ENCODE results near the gene C15orf61.

Gene C15orf61

DNA sequence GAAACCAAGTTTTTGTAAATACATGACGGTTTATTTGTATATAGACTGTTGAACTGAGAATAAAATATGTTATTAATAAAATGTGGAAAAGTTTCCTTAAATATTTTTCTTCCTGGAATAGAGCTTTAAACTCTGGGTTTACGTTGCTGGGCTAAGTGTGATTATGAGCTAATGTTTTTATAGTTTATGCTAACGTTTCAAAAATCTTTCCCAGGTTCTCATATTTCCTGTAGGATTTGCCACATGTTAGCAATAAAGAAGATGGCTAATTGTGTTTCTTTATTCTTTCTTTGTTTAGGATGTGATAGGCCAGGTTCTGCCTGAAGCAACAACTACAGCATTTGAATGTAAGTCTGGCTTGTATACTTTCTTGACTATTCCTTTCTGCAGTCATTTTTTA is 28.8 kb downstream of the C15orf61 start:
- DNase-seq (ENCODE audit: low read depth): no peak

DNA sequence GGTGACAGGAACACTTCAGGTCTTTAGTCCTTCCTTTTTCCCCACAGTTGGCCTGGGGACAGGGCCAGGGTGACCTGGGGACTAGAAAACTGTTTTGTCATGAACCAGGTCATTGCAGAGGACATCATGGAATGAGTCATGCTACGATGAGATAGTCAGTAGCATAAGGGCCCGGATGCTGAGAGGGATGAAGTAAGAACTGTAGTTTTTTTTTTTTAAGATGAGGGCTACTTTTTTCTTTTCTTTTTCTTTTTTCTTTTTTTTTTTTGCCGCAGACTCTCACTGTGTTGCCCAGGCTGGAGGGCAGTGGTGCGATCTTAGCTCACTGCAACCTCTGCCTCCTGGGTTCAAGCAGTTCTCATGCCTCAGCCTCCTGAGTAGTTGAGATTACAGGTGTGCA is 29.6 kb downstream of the C15orf61 start:
- DNase-seq (ENCODE audit: low read depth): no peak

DNA sequence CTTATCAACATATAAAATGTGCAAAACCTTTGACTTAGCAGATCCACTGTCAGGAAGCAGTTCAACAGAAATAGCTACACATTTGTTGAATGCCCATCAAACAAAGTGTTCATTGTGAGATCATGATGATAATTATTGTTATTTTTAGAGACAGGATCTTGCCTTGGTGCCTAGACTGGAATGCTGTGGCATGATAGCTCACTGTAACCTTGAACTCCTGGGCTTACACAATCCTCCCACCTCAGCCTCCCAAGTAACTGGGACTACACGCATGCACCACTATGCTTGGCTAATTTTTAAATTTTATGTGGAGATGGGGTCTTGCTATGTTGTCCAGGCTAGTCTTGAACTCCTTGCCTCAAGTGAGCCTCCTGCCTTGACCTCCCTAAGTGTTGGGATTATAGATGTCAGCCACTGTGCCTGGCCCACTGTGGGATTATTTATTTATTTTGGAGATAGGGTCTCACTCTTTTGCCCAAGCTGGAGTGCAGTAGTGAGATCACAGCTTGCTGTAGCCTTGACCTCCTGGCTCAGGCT is 30.3 kb downstream of the C15orf61 start:
- DNase-seq (ENCODE audit: low read depth): no peak

- DNase-seq (ENCODE audit: low read depth): no peak
These were observed 33.6 kb downstream of the C15orf61 start for GRCh38 chr15:67554580-67554979.

DNA sequence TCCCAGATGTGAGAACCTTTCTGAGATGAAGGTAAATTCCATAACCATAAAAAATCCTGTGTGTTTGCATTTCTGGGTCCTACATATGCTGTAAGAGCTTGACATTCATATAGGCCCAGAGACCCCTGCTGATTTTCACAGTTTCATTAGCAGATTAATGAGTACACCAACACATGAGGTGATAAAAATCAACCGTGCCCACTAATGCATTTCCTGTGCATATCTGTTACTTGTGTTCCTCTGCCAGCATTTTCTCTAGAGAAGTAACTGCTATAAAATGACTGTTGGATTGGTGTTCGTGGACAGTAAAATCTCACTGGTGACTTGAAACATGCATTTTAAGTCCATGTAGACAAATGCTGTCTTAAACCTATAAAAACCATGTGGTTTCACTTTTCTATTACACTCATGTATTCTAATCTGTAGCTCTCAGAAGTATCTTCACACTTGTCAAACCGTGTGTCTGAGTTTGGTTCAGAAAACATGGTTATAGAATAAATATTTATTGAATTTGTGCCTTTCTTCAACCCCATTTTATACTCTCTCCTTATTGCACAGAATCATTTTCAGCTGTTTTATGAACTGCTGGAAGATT is 36.1 kb downstream of the C15orf61 start:
- DNase-seq (ENCODE audit: low read depth): no peak

GRCh38 chr15:67558502-67558901 is 37.6 kb downstream of the C15orf61 start:
- no peak for DNase-seq (ENCODE audit: low read depth)

DNA sequence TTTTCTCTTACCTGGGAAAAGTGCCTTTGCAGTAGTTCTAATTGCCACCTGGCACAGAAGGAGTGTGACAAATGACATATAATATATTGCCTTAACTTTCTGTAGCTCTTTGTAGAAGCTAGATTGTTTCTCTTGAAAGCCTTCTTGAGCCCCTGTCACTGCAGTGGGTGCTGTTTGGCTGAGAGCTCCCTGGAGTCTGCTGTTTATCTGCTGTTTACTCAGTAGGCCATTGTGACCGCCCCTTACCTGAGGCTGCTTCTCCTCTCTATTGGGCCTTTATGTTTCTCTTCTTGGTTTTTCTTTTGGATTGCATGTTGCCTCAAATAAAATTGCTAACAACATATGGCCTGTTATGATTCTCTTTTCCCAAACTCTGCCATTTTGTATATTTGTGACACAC is 38.2 kb downstream of the C15orf61 start:
- DNase-seq (ENCODE audit: low read depth): no peak

DNA sequence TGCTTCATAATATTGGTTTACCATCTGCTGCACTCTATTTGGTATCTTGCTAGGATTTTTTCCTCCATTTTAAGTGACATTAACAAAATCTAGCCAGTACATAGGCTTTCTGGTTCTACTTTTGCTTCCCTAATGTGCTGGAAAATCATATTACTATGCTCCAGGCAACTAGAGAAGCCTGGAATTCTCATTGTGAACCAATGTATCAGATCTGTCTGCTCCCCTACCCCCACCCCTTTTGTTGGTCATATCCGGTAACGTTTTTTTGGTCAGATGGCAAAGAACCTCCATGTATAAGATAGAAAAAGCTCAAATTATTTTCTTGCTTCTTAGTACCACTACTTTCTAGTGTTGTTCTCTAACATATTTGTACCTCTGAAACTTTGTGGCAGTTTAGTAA is 38.6 kb downstream of the C15orf61 start:
- no peak for DNase-seq (ENCODE audit: low read depth)

DNA sequence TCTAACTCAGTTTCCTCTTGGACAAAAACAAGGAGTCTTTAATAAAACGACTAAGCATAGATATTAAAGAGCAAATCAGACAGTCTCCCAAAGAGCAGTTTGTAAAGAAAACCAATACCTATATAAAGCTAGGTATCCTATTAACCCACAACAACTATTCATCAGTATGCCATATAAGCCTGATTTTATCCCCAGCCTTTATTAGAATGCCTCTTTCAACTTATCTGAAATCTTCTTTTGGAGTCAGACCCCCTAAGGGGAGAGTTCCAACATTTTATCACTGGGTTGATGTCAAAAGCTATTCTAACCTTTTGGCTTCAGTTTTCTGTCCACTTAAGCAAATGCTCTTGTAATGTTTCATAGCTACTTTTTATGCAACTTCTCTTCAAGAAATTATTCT is 39.4 kb downstream of the C15orf61 start:
- DNase-seq (ENCODE audit: low read depth): no peak

DNA sequence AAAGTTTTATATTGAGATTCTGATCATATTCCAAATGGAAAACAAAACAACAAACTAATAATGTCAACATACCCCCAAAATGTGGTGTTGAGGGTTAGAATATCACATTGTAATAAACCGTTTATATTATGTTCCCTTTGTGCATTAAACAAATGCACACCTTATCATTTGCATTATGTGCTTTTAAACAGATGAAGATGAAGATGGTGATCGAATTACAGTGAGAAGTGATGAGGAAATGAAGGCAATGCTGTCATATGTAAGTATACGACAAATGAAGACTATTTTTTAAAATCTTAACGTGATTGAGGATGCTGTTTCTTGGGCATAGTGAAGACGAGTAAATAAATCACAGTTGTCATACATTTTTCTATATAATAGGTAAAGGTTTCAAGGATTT is 42.2 kb downstream of the C15orf61 start:
- DNase-seq (ENCODE audit: low read depth): no peak

- no peak for DNase-seq (ENCODE audit: low read depth)
These were observed 43.4 kb downstream of the C15orf61 start for GRCh38 chr15:67564021-67564967.

DNA sequence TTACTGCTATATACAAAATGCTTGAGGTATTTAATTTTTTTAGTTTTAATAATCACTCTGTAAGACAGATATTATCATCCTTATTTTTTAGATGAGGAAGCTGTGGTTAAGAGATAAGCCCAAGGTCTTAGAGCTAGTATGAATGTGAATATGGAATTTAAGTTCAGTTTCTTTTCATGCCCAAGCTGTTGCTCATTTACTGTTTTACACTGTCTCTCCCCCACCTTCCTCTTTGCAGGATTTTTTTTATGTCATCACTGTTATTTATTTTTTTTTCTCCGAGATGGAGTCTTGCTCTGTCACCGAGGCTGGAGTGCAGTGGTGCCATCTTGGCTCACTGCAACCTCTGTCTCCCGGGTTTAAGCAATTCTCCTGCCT is 44.0 kb downstream of the C15orf61 start:
- DNase-seq (ENCODE audit: low read depth): no peak

DNA sequence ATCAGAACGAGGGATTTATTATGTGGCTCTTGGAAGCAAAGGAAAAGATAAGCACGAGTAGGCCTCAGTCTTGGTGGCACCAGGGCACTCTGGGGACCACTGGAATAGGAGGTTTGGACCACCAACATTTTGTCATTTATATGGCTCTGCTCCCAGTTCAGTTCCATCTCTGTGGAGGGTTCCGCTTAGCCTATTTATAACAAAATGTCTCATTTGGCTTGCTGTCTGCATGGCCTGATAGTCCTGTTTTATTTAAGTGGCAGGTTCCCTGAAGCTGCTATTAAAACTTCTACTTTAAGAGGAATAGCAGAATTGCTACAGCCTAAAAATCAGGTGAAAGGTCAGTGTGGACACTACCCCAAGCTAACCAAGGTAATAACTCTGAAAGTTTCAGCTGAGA is 48.7 kb downstream of the C15orf61 start:
- DNase-seq (ENCODE audit: low read depth): no peak

DNA sequence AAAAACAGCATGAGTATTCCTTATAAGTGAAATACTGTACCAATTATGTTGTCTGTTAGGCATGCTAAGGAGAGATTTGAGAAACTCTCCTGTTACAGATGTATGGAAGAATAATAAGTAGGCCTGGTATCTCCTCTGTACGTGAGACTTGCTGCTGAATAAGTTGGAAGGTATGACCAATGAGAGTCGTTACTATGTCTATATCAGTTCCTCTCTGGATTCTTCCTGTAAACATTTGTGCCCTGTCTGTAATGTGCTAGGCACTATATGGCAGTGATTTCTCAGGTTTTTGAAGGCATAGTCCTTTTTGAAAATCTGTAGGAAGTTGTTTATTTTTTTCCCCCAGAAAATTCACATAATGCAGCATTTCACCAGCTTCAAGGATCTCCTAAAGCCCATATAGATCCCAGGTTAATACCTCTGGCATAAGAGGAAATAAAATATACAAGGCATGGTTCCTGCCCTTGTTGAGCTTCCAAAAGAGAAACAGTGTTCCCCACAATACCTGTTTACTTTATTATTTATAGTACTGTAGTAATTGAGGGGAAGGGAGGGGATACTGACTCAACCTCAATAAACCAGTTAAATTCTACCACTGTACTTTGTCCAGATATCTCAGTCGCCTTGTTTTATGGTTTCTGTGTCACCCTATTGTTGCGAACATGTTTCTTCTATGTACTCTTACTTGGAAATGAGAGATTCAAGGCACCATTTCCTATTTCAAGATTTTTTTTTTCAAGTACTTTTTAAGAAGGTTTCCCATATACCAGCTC is 50.1 kb downstream of the C15orf61 start:
- DNase-seq (ENCODE audit: low read depth): no peak

- no peak for DNase-seq (ENCODE audit: low read depth)
These were observed 50.9 kb downstream of the C15orf61 start for GRCh38 chr15:67571648-67572415.

DNA sequence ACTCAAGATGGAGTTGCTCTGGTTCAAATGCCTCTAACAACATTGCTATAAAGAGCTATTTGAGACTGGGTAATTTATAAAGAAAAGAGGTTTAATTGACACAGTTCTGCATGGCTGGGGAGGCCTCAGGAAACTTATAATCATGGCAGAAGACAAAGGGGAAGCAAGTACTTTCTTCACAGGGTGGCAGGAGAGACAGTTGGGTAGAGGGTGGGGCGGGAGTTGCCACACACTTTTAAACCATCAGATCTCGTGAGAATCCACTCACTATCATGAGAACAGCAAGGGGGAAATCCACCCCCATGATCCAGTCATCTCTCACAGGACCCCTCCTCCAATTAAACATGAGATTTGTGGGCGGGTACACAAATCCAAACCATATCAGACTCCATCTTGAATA is 52.3 kb downstream of the C15orf61 start:
- no peak for DNase-seq (ENCODE audit: low read depth)

DNA sequence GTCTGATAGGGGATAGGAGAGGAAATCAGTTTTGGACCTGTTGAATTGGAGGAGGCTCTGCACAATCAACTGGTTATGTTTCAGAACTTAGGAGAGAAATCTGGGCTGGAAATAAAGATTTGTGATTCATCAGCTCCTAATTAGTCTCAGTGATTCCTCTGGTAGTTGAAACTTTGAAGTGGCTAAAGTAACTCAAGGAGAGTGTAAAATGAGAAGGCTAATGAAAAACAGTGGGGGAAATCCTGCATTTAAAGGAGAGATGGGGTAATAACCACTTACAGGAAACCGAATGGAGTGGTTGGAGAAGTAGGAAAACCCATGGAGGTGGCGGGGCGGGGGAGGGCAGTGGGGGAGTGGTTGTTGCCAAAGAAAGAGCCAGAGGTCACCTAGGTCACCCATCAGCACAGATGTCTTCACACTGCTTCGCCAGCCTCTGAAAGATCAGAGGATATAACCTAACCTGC is 54.1 kb downstream of the C15orf61 start:
- no peak for DNase-seq (ENCODE audit: low read depth)

GRCh38 chr15:67578020-67578600 is 57.2 kb downstream of the C15orf61 start:
- DNase-seq (ENCODE audit: low read depth): no peak

GRCh38 chr15:67579164-67579563 is 58.2 kb downstream of the C15orf61 start:
- no peak for DNase-seq (ENCODE audit: low read depth)

All from fibroblast of the conjunctiva (primary cell).